SHP77 (cell line): Measurements from ENCODE around the gene ZNF407.

Source experiments
- DNase-seq, 2 experiments: peaks; one replicate each; lab custom pipeline; 2025; lab: John Stamatoyannopoulos, UW

The ZNF407 gene

DNA sequence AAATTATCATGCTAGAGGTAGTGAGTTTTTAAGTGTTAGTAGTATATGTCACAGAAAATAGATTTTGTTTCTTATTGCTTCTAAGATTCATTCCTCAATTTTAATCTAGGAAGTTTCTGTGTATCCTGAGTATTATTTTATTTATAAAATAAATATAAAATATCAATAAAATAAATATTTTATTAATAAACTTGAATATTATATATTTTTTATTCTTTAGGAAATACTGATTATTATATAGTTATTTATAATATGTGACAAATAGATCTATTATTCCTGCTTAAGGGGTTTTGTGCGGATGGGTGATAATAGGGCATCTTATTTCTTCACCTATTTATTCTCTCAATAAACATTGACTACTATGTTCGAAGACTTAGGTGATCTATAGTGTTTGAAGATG lies 191.0 kb downstream of the ZNF407 start:
- no peak for DNase-seq

DNA sequence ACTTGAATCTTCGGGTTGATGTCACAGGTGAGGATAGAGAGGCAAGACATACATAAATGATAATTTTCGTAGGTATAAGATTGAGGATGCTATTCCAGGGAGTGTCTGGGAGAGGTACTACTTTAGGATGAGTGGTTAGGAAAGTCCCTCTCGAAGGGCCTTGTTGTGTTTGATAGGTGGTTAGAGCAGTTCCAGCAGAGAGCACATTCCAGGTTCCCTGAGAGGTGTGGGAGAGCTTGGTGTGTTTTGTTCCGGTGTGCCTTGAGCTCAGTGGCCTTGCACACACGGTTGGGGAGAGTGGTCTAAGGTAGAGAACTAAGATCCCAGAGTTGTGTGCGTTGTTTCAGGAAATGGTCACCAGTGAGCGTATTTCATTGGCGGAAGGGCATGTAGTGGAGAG lies 191.4 kb downstream of the ZNF407 start:
- no peak for DNase-seq

- no peak for DNase-seq
Measured at GRCh38 chr18:74790451-74790850, 192.8 kb downstream of the ZNF407 start.

DNA sequence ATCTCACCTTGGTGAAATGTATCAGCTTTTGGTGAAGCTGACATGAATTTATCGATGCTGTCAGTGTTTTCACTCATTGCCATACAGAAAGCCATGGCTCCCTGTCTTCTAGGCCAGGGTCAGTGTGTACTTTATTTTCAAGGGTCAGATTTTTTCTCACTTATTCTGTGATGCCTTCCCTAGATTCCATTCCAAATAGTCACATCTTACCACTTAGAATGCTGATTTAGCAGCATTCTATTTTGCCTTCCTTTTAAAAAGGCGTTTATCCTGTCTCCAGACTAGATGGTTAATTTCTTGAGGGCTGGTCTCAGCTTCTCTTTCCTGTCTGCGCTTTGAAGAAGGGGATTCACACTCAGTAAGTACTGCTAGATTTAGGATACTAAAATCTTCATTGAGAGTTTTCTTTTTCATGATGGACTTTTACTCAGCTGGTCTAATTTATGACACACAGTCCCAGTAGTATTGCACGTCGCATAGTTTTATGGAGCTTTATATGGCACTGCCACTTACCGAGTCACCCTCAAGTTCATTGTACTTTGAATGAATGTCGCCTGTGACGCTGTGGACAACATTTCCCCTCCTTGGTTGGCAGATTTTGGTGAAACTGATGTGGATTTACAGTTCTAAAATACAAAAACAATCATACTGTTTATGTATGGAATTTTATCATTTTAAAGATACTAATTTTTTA lies 194.0 kb downstream of the ZNF407 start:
- no peak for DNase-seq

GRCh38 chr18:74793746-74794145 lies 196.1 kb downstream of the ZNF407 start:
- no peak for DNase-seq

GRCh38 chr18:74795751-74796150 lies 198.1 kb downstream of the ZNF407 start:
- no peak for DNase-seq

DNA sequence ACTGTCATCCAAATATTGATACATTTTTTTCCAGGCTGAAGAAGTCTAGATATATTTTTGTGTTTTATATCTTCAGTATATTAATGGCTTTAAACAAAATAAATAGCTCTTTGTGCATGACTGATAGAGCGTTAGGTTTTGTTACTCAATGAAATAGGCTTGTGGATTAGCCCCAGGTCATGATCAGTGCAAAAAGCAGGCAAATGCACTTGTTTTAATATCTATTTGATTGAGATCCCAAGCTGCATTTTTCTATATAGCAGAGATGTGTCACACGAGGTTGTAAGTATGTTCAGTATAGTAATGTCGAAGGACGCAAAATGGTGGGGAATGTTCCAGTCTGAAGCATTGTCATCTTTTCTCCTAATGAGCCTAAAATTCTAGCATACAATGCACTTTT lies 198.5 kb downstream of the ZNF407 start:
- DNase-seq: no peak

DNA sequence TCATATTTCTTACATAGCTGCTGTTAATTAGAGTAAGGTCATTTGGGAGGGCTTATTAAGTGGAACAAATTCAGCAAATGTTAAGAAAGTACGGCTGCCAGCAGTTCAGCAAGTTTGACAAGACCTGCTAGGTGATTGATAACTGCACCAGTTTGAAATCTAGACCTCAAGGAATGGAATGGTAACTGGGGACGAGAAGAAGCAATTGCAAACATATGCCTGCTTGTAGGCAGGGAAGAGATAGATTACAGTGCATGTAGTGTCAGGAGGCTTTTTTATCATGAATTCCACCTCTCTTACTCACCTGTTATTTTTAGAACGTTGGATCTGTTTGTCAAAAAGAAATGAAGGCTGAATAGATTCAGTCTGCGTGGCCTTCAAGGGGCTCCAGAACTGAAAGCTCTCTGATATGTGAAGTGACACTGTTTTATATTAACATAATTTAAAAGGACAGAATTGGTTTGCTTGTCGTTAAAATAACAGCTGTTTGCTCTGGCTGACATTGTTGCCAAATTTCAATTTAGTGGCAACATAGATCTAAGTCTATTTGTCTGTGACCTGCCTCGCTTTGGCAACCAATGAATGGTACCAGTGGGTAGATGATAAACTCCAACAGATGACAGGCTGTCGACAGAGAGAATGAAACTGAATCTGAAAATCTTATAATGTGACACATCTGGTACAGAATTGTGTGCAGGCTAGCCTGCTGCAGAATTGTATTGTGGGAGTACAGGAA lies 199.3 kb downstream of the ZNF407 start:
- no peak for DNase-seq

DNA sequence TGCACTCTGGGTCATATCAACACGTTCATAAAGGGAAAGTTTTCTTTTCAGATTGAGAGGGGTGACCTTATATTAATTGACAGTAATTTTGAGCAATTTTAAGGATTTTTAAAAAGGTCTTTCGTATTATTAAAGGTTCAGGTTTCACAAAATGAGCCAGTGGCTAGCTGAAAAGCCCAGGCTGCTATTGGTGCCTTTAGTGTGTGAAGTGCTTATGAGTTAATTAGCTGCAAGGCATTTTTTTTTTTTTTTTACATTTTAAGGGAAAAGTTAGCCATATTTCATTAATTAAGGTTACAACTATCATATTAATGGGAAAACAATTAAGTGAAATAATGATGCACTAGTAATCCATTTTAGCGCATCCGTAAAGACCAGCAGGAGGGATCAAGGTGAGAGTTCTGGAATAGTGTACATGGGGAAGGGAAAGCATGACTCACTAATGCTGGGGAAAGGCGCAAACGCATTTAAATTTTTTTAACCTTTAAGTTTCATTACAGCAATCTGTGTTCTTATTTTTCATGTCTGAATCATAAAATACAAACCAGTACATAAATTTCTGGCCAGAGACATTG lies 200.0 kb downstream of the ZNF407 start:
- DNase-seq: no peak

- no peak for DNase-seq
Measured at GRCh38 chr18:74799542-74799941, 201.9 kb downstream of the ZNF407 start.

- DNase-seq: no peak
Measured at GRCh38 chr18:74800098-74800497, 202.4 kb downstream of the ZNF407 start.

DNA sequence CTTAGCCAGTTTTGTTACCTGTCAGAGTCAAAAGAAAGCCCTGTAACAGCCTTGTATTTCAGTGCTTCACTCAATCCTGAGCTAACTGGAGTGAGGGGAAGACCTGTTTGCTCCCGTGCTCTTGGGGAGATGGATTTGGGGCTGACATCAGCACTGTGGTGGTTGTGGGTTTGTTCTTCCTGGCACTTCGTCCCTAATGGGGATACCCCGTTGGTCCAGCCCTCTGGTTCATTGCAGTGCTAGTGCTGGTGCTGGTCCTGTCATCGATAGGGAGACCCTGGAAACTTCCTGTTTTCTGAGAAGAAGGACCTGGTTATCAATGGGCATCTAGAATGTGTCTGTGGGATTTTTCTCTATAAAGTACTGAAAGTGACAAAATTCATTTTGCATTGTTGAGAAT lies 205.4 kb downstream of the ZNF407 start:
- DNase-seq: no peak

DNA sequence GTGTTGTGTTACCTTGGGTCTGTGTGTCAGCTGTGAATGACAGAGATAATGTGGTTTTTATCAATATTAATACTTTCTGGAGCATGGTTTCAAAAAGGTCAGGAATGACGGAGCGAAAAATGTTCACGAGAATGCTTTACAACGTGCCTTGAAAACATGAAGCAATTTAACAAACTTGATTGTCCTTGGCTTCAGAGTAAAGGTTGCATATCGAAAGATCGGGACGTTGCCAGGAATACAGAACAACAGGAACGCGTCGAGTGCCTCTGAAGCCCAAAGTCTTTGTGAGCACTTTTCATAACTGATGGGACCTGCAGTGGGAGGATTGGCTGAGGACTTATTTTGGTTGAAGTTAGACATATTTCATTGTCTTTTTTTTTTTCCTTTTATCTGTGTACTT lies 206.1 kb downstream of the ZNF407 start:
- DNase-seq: no peak

GRCh38 chr18:74804677-74805076 lies 207.0 kb downstream of the ZNF407 start:
- DNase-seq: peak; percentile 25 to 49

- no peak for DNase-seq
Measured at GRCh38 chr18:74806073-74806472, 208.4 kb downstream of the ZNF407 start.

DNA sequence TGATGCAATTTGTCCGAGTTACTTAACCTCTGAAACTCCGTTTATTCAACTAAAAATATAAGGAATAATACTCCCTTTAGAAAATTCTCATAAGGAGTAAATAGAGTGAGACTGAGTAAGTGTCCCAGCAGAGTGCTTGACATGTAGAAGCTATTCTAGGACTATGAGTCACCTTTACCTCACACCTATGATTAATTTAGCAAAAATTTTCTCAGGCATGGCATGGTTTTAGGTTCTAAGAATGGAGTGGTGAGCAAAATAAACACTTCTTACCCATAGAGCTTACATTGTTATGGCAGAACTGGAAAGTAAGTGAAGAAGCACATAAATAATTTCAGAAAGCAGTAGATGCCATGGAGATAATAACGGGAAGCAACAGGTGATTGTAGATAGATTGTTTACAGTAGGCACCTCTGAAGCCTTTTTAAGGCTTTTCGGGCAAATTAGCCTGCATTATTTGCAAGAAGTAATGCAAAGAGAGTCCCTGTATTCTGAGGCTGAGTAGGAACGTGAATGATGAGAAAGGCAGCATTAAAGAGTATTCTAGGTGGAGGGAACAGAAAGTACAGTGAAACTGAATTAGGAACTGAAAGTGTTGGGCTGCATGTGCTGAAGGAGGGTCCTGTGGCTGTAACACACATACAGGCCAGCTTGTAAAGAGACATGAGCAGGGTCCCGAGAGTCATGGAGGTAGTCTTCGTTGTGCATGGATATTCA lies 209.2 kb downstream of the ZNF407 start:
- no peak for DNase-seq

DNA sequence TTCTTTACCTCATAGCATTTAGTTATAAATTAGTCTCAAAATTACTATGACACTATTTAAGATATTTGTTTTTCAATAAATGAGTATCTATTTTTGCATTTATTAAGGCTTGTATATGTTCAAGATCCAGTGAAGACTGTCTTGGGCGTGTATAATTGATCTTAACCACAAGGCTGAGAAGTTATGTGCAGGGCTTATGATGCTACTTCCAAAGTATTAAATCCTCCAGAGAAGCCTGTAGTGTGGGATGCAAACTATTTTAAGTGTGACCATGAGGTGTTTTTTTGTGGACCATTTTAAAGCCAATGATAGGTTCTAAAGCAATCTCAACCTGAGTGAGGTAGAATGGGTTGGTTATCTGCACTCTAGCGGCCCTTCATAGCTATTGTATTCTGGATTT lies 219.9 kb downstream of the ZNF407 start:
- no peak for DNase-seq

- no peak for DNase-seq
Measured at GRCh38 chr18:74818516-74819175, 221.0 kb downstream of the ZNF407 start.

DNA sequence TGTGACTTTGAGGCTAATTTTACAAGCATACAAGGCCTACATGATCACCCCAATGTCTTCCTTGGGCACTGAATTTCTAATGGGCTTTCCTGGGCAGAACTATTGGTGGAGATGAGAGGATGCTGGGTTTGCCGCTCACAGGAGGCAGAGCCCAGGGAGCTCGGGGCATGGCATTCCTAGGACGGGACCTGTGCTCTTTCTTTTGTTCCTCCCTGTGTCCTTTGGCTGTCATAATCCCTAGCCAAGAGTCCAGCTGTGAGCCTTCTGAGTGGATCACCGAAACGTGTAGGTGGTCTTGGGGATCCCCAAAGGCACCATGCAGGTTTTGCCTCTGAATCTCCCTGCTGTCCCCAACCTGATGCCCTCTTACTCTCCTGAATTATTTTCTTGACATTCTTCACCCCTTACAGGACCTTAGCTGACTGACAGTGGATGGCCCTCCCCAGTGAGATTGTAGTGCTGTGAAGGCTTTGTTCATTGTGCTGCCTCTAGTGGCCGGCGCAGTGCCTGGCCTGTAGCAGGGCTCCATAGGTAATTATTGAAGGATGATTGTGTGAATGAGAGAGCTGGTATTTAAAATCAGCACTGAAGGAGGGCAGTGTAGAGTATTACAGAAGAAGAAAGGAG lies 221.9 kb downstream of the ZNF407 start:
- DNase-seq: peak in 1 of 2 experiments; percentile 35

- no peak for DNase-seq
Measured at GRCh38 chr18:74820160-74820780, 222.6 kb downstream of the ZNF407 start.

DNA sequence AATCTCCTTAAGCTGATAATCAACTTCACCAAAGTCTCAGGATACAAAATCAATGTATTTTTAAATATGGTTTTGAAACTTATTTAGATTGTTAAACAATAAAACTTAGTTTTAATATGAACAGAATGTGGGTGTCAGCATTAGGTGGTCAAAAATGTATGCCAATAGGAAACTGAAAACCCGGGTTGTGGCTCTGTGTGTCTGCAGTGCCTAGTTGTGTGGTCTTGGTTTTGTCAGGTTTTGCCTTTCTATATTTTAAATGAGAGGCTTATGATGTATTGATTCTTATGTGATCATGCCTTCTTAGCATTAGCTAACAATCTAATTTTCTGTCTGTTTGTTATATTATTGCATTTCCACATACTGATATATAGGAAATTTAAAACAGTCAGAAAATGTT lies 227.8 kb downstream of the ZNF407 start:
- DNase-seq: no peak
